Ovary (tissue), 9 donors: ENCODE measurements around the gene MED15. TPM values are rescaled to one million over a fixed set of nuclear protein-coding genes. Genes with fewer than 3 reads are reported as not detected.
"Not testable (repeated sequence)": the region's sequence is repeated elsewhere in the genome, so short reads cannot be mapped to it uniquely, and the experiment has no call there.

Source experiments
- DNase-seq, 5 donors: peaks; one replicate each; pipeline ENCODE4 v3.0.0-alpha.2; 2019 to 2020
- H3K27ac ChIP-seq, 2 donors: fragments of 200-600 bp; one replicate each; pipeline versions ENCODE4 v1.5.1 to v1.8.0; 2019 to 2022
- H3K27me3 ChIP-seq: fragments of 200-600 bp; one replicate; pipeline ENCODE4 v1.8.0; 2022
- H3K36me3 ChIP-seq: fragments of 200-600 bp; sonication (generic); one replicate; pipeline ENCODE4 v1.5.1; 2019
- H3K4me1 ChIP-seq: one replicate; pipeline ENCODE4 v1.8.1; 2013; ENCODE audit warnings: mild to moderate bottlenecking, moderate library complexity; ENCODE audit not compliant: insufficient read depth
- H3K4me3 ChIP-seq: fragments of 200-600 bp; sonication (generic); one replicate; pipeline ENCODE4 v1.5.1; 2017
- H3K9me3 ChIP-seq, 2 donors: fragments of 200-600 bp in 1 of 2; sonication (generic) in 1 of 2; one replicate each; pipeline versions ENCODE4 v1.5.1 to v1.8.1; 2013 to 2019; ENCODE audit warnings: mild to moderate bottlenecking in 1 of 2, moderate library complexity in 1 of 2
- EP300 ChIP-seq: sonication (generic); formaldehyde crosslinking; IDR thresholded peaks from one replicate; pipeline ENCODE4 v1.6.1; 2017; ENCODE audit warnings: antibody characterized with exemption
- POLR2A ChIP-seq: fragments of 450-650 bp; IDR thresholded peaks from one replicate; pipeline ENCODE4 v1.6.1; 2017; ENCODE audit warnings: antibody characterized with exemption, mild to moderate bottlenecking, moderate library complexity
- WGBS, 3 donors: extraction: QIAGEN DNeasy Blood & Tissue Kit in 1 of 3; methylation state at CpG; one replicate each; pipeline versions ENCODE4 v1.1.5 to v1.1.7; 2013 to 2017; 5-methylcytosine and 5-hydroxymethylcytosine counted together
- intact Hi-C, 4 donors: fragments of 100-400 bp; cut with DNase I; formaldehyde crosslinking; loops; one replicate each; pipeline versions ENCODE4 v1.11.0 to v1.15.1; 2022 to 2023
- polyA plus RNA-seq, 2 donors: library from polyadenylated mRNA; stranded (reverse); fragments of 200-250 nt in 1 of 2; fragments of 350-450 nt in 1 of 2; fragmentation: Illumina TruSeq in 1 of 2; extraction: RNeasy Lipid Tissue Mini Kit (QIAGEN cat#74804) in 1 of 2; gene quantifications; one replicate each; pipeline ENCODE4 v1.2.3, GENCODE V29; 2013 to 2014
- total RNA-seq, 7 donors: library from RNA; depleted of rRNA in 2 of 7; stranded (reverse); fragments of >200 nt in 2 of 7; fragmentation: NEBNext Ultra II Directional in 3 of 7; extraction: Animal tissue kit (Norgen Biotek cat#: 25700) in 3 of 7; gene quantifications; one replicate each; pipeline versions ENCODE4 v1.1.0 to v1.2.4, GENCODE V29; 2016 to 2023
- TF ChIP-seq, protein P1 (sequence below), 3 donors: fragments of 450-650 bp in 2 of 3; fragments of 200-600 bp in 1 of 3; IDR thresholded peaks; one replicate each; pipeline versions ENCODE4 v1.5.1 to v1.8.0; 2016 to 2022; ENCODE audit warnings: antibody characterized with exemption in 3 of 3, mild to moderate bottlenecking in 1 of 3
- donor health status: DM: no; HTN: no; CAD: no; lungs with moderate emphysema.
- donor health status: DM: no; HTN: no; CAD: no.
- donor health status: Bipolar disorder and iron deficiency.
- donor health status: DM: yes; HTN: yes; CAD: no.
- donor health status: DM: no; HTN: no; CAD: no.
- donor health status: DM: yes; HTN: yes; CAD: no.

The MED15 gene
- total and polyA plus RNA-seq, 9 donors: 21.9 to 79.3 (median 68.3) TPM

DNA sequence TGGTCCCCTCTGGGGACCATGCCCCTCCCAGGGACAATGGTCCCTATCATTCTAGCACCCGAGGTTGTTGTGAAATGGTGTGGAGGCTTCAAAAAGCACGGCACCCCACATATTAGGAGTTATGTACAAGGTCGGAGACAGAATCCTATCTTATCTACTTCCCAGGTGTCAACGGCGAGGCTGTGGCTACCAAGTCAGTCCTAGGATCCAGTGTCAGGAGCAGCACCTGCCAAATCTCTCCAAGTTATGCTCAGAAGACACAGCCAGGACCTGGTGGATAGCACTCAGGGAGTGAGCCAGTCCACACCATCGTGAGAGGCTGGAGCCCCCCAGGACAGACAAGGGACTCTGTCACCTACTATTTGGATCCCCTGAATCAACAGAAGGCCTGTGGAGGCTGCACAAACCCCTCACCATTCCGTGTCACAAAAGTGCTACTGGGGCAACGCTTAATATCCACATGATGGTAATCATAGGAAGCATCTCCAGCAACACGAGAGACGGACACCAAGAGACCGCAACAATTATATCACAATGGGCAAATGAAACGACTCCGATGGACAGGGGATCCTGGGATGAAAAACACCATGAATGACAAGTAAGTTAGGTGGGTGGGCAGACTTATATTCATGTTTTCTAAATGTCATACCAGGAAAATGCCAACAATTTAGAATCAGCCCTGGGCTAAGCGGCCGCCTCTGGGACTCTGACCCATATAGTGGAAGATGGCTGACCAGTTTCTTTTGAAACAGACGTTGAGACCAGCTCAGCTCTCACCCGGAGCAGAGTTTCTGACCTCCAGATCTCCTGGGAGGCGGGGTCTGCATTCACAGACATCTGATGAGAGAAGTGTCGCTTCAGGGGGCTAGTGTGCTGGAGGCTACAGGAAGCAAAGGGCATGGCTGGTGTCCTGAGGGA is 108.4 kb downstream of the MED15 start:
- H3K27me3 ChIP-seq: no peaks in the 10 kb centered on the region
- no peaks in the 10 kb centered on the region for H3K9me3 ChIP-seq
- no peaks in the 10 kb centered on the region for H3K36me3 ChIP-seq
- intact Hi-C loops: no loop called here
- no peak overlapping the region for H3K4me3 ChIP-seq
- H3K27ac ChIP-seq: no peak overlapping the region
- WGBS, 3 donors: 71 to 83% (median 76%) methylated on average over 19 of the region's 19 CpGs
- DNase-seq: no peak
- H3K4me1 ChIP-seq: no peaks in the 10 kb centered on the region
- TF ChIP-seq, protein P1, sequence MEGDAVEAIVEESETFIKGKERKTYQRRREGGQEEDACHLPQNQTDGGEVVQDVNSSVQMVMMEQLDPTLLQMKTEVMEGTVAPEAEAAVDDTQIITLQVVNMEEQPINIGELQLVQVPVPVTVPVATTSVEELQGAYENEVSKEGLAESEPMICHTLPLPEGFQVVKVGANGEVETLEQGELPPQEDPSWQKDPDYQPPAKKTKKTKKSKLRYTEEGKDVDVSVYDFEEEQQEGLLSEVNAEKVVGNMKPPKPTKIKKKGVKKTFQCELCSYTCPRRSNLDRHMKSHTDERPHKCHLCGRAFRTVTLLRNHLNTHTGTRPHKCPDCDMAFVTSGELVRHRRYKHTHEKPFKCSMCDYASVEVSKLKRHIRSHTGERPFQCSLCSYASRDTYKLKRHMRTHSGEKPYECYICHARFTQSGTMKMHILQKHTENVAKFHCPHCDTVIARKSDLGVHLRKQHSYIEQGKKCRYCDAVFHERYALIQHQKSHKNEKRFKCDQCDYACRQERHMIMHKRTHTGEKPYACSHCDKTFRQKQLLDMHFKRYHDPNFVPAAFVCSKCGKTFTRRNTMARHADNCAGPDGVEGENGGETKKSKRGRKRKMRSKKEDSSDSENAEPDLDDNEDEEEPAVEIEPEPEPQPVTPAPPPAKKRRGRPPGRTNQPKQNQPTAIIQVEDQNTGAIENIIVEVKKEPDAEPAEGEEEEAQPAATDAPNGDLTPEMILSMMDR (IDR thresholded peaks at IDR 0.05): no peak
- TF ChIP-seq EP300: no peak
- no peak for TF ChIP-seq POLR2A

GRCh38 chr22:20616451-20617043 is 109.1 kb downstream of the MED15 start:
- H3K27me3 ChIP-seq: no peaks in the 10 kb centered on the region
- intact Hi-C loops: no loop called here
- no peak for DNase-seq
- no peaks in the 10 kb centered on the region for H3K4me1 ChIP-seq
- H3K4me3 ChIP-seq: no peak overlapping the region
- TF ChIP-seq, protein P1 (IDR thresholded peaks at IDR 0.05): no peak
- no peak for TF ChIP-seq EP300
- no peak for TF ChIP-seq POLR2A
- no peaks in the 10 kb centered on the region for H3K9me3 ChIP-seq
- H3K27ac ChIP-seq: no peak overlapping the region
- WGBS, 3 donors: 89 to 93% (median 90%) methylated on average over 10 of the region's 10 CpGs
- no peaks in the 10 kb centered on the region for H3K36me3 ChIP-seq

GRCh38 chr22:20618488-20618887 is 111.1 kb downstream of the MED15 start:
- Histone ChIP-seq H3K9me3 (no peaks in the 10 kb centered on the region), H3K36me3 (no peaks in the 10 kb centered on the region), H3K4me1 (peaks cover 1% of the 10 kb centered on the region), H3K27me3 (no peaks in the 10 kb centered on the region), H3K4me3 (no peak overlapping the region), H3K27ac (no peak overlapping the region)
- TF ChIP-seq POLR2A (no peak), EP300 (no peak)
- TF ChIP-seq, protein P1 (IDR thresholded peaks at IDR 0.05): no peak
- intact Hi-C loops: no loop called here
- 73 to 81% (median 80%) methylated on average over 4 of the region's 4 CpGs for WGBS, 3 donors
- no peak for DNase-seq

GRCh38 chr22:20619045-20619892 is 111.9 kb downstream of the MED15 start:
- H3K4me3 ChIP-seq: no peak overlapping the region
- no peaks in the 10 kb centered on the region for H3K36me3 ChIP-seq
- TF ChIP-seq POLR2A (no peak), EP300 (no peak)
- TF ChIP-seq, protein P1 (IDR thresholded peaks at IDR 0.05): no peak
- no peaks in the 10 kb centered on the region for H3K9me3 ChIP-seq
- H3K27me3 ChIP-seq: no peaks in the 10 kb centered on the region
- 90 to 95% (median 91%) methylated on average over 8 of the region's 8 CpGs for WGBS, 3 donors
- no peak overlapping the region for H3K27ac ChIP-seq
- intact Hi-C loops: no loop called here
- DNase-seq: no peak
- peaks cover 1% of the 10 kb centered on the region for H3K4me1 ChIP-seq

DNA sequence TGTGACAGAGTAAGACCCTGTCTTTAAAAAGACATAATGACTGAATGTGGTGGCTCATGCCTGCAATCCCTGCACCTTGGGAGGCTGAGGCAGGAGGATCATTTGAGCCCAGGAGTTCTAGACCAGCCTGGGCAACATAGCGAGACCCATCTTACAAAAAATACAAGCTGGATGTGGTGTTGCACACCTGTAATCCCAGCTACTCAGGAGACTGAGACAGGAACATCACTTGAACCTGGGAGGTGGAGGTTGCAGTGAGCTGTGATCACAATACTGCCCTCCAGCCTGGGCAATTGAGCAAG is 112.4 kb downstream of the MED15 start:
- intact Hi-C loops, H3K4me3 ChIP-seq: not testable (repeated sequence)

More for the DNA sequence above, 112.4 kb downstream of the MED15 start:
- H3K36me3 ChIP-seq, H3K4me1 ChIP-seq, H3K27ac ChIP-seq, H3K27me3 ChIP-seq, DNase-seq, H3K9me3 ChIP-seq: not testable (repeated sequence)
- WGBS, 3 donors: 91 to 100% (median 100%) methylated on average over 1 of the region's 1 CpG
